GM15510 (cell line): ENCODE results near the gene MOB3B.

Experiments
- POLR2A ChIP-seq: IDR thresholded peaks from 3 replicates; pipeline ENCODE4 v1.6.1; 2011; ENCODE audit warnings: borderline replicate concordance; ENCODE audit not compliant: insufficient read length; ENCODE audit errors: extremely low read depth

Gene MOB3B

DNA sequence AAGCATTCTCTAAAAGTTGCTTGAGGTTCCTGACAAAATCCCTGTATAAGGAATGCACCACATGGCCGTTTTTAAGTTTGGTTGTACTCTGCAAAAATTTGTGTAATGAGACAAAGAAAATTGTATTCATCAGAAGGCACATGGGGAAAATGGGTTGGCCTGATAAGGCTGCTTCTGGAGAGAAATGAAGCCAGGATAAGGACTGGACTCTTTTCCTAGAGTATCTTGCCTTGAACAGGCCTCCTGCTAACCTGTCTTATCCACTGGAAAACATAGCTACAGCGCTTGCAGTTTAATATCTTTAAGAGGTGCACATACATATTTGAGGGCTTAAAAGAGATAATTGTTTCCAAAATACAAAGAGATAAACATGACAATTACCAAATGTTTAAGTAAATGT, 46.9 kb downstream of the MOB3B start:
- no peak for TF ChIP-seq POLR2A

DNA sequence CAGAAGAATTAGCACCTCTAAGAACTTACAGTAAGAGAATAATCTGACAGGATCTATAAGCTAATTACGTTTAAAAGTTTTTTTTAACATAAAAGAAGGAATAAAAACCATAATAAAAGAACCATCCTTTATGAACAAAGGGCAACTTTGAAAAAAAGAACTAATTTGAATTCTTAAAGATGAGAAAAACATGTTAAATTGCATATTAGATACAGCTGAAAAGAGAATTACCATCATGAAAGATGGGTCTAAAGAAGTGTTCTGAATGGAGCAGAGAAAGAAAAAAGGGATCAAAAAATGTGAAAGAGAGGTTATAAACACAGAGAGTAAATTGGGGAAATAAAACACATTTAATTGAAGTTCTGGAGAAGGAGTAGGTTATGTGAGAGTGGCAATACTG, 51.3 kb downstream of the MOB3B start:
- no peak for TF ChIP-seq POLR2A

DNA sequence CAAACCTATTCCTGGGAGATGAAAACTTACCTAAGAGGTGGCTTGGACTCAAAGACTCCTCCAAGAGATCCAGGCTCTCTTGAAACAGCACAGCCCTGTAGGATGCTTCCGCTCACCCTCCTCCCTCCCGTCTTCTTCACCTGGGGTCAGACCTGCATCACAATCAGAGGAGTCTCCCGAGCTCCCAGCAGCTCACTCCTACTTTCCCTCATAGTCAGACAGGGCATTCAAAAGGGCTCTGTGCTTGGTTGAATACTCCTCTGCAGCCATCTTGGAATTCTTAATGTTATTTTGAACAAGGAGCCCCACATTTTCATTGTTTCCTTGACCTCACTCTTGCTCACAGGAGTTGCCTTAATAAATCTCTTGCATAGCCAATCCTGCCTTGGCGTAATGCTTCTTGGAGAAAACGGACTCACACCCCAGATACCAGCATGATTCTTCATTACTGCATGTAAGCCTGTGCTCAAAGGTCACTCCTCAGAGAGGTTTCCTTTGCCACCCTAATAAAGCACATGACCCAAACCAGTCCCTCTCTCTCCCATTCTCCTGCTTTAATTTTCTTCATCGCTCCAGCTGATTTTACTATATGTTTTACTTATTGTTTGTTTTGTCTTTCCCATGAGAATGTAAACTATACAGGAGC, 52.6 kb downstream of the MOB3B start:
- no peak for TF ChIP-seq POLR2A

DNA sequence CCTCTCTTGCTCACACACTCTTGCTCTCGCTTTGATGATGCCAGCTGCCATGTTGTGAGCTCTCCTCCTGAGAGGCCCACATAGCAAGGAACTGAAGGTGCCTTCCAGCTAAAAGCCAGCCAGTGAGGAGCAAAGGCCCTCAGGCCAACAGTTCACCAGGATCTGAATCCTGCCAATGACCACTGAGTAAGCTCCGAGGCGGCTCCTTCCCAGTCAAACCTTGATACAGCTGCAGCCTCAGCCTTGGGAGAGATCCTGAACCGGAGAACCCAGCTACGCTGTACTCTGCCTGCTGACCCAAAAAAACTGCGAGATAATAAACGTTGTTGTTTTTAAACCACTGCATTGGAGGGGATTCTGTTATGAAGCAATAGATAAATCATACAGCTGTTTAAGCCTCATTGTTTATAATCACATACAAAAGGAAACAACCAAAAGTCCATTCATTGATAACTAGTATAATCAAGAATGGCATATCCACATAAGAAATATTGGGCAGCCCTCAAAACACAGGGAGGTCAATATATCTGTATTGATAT, 54.5 kb downstream of the MOB3B start:
- no peak for TF ChIP-seq POLR2A

DNA sequence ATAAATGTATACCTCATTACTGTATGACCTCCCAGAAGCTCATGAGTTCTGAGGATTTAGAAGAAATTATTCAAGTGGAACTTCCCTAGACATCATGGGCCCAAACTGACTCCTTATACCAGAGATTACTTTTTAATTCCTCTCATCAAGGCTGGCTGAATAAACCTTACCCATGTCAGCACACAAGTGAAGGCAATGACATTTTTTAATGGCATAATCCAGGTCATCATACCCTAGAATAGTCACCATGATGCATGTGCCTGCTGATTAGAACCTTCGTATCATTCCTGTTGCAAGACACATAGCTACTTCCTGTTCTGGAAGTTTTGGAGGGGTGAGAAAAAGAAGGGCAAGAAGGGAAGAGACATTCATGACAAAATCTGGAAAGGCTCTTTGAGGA, 55.3 kb downstream of the MOB3B start:
- TF ChIP-seq POLR2A: no peak

DNA sequence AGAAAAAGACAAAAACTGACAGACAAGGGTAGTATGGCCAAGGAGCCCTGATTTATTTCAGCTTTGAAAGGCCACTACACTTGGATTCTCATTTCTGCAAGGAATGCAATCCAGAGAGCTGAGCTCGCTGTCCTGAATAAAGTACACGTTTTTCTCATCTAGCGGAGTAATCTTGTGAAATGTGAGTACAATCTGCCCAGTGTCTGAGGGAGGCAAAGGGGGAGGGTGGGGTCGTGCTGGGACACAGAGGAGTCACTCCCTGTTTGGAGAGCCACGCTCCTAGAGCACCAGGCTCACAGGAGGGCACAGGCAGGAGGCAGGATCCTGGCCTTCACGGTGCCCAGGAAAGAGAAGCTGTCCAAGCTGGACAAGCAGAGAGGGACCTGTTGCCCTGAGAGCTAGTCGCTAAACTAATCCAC, 56.5 kb downstream of the MOB3B start:
- no peak for TF ChIP-seq POLR2A

DNA sequence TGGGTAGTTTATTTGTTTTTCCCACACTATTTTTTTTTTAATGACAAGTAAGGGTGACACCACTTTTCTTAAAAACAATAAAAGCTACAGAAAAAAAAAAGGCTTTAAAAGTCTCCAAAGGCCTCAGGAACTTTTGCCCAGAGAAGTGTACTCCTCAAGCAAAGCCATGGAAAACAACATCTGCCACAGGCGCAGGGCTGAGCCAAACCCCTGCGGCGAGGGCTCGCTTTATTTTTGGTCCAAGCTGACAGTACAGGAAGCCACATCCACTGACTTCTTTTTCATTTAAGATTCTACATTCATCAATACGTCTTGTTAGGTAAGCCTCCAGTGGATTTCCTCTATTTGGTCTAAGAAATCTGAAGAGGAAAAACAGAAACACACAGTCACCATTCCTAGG, 57.4 kb downstream of the MOB3B start:
- no peak for TF ChIP-seq POLR2A

DNA sequence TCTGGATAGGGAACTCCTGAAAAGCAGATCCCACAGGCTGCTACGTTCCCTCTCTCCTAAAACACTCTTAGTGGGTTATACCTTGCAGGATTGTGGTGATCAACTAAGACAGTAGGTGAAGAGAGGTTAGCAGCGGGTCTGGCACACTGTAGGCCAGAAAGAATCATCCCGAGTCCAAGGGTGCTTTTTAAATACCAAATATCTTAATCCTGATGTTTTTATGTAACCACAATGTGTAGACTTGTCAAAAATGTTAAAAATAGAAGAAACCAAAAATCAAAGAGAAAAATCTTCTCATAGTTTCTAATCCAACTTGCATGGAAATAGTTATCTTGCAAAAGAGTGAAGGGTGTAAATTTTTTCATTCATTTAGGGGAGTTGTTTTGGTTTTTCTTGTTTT, 57.8 kb downstream of the MOB3B start:
- TF ChIP-seq POLR2A: no peak

DNA sequence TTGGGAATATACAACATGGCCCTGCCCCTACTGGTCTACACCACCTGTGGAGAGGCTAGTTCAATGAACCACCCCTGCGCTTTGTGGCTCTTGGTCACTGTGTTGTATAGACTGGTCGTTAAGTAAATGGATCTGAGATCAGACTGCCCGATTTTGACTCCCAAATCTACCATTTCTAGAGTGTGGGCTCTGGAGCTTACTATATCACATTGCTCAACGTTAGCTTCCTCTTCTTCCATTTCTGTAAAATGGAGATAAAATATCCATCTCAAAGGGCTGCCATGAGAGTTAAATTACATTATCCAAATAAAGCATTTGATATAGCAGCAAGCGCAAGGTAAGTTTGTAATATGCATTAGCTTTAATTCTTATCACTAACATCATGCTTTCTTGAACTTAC, 58.2 kb downstream of the MOB3B start:
- no peak for TF ChIP-seq POLR2A

DNA sequence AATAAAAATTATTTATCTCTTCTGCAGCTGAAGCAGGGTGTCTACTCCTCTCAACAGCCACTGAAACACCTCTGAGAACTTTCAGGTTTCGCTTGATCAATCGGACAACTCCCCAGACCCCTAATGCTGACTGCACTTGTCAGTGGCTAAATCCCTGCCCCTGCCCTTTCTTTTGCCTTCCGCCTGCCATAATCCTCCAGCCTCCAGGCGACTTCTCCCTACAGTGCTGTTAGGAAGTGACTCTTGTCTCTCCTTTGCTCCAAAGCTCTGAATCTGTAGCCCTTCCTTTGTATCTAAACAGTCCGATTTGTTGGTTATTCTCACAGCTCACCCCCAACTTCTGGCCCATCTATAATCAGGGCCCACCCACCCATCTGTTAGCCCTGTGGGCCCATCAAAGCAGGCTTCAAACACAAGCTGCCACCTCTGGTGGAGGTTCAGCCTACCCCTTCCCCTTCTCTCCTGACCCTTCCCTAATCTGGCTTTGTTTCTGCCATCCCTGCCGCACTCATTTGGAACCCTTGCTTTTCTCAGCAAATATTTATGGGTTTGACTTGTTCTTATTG, 59.2 kb downstream of the MOB3B start:
- no peak for TF ChIP-seq POLR2A

DNA sequence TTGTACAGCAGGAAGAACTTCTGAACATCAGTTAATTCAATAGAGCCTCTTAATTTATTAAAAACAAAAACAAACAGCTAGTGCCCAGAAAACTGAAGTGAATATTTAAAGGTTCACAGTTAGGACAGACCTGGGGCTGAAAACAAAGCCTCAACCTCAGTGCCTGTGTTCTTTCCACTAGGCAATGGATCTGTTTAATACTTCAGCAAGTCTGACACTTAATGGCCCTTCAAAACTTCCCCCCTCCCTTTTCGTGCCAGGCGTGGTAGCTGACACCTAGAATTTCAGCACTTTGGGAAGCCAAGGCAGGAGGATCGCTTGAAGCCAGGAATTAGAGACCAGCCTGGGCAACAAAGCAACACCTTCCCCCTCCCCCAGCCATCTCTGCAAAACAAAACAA, 60.1 kb downstream of the MOB3B start:
- TF ChIP-seq POLR2A: no peak

DNA sequence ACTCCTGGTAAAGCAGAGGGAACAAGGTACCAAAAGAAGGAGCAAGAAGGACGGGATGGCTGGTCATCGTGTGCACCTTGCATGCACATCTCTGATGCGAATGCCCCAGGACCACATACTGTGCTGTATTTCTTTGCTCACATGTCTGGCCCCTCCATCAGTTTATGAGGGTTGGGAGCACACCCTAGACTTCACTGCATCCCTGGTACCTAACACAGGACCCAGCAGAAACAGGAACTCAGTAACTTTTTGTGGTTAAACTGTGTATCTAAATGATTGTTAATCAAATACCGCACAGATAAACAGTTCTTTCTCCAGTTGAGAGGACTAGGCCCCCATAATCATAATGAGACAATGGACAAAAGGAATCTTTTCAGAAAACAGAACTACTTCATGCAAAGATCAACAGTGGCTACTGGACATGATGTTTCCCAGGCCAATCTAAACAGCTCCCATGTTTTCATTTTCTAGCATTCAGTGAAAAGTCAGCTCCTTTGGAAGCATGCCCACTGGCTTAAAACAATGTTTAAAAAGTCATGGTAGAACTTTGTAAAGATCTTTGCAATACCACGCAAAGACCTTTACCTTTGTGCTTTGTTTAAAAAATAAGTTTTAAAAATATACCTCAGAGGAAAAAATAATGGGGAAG, 61.0 kb downstream of the MOB3B start:
- TF ChIP-seq POLR2A: no peak

DNA sequence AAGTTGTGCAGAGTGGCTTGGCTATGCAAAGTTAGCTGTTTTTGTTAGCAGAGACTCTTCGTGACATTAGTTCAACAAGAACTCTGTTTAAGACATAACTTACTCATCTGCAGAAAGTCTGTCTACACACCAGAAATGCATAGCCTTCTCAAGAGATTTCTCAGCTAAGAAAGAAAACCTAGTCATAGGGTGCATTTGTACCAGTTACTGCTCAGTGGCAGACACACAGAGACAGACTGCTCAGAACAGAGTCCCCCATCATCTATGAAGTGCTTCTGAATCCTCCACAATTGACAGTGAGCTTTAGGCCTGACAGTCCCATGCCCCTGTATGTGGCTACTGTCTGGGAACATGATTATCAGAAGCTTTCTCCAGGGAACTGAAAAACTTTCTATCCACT, 61.6 kb downstream of the MOB3B start:
- no peak for TF ChIP-seq POLR2A

DNA sequence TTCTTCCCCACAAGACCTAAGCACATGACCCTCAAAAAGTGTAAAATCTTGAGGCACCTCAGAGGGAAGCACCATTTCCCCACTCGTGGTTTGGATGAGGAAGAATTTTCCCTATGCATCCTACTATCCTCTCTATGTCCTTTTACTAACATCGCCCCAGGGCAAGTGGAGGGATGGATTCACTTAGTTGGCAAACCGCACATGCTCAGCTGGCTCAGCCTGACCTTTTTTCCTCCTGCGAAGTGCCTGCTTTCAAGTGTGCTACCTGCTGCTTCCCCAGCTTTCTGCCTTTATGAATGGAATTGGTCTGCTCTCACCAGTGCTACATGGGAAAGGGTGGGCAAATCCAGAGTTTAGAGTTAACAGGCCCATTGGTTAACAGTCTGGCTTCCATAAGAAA, 62.1 kb downstream of the MOB3B start:
- TF ChIP-seq POLR2A: no peak

DNA sequence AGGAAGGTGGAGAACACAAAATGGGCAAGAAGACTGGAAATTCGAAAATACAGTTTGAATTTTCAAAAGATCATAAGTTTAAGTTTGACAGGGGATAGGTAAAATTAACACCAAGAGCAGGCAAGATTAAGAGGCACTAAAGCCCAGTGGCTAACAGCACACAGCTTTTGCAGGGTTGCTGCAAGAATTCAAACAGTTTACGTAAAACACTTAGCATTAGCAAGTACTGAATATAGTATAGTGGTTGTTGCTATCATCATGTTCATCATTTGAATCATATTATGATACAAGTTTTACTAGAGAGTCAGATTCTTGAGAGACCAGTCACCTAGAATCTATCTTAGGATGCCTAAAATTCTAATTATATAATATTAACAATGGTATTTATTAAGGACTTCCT, 66.8 kb downstream of the MOB3B start:
- no peak for TF ChIP-seq POLR2A

DNA sequence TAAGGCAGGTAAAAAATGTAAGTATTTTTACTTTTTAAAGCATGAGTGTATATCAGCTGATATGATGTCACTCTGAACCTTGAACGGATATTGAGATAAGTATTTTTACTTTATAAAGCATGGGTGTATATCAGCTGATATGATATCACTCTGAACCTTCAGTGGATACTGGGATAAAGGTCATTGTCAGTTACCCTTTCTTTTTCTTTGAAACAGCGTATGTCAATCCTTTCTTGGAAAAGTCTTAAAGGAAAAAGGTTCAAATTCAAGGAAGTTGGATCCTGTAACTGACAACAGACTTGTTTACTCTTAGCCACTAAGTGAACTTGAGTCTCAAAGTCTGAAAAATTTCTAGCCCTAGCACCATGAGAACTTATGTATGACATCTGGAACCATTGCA, 67.2 kb downstream of the MOB3B start:
- TF ChIP-seq POLR2A: no peak
